Stimulated activated naive CD8-positive, alpha-beta T cell treated with anti-CD3 and anti-CD28 coated beads, Interleukin-15, amount 100 ng/mL, for 72 hours (primary cell): ENCODE measurements around the gene TBX10.
A peak's percentile ranks its signal among the peaks of the same experiment; 100 is the strongest.
"Not testable (repeated sequence)": the region's sequence is repeated elsewhere in the genome, so short reads cannot be mapped to it uniquely, and the experiment has no call there.

Experiments used
- ATAC-seq: fragments of 150-1000 bp; cut with Tn5 transposase; 2 replicates; pipeline ENCODE4 v1.10.0; 2021; ENCODE audit warnings: mild to moderate bottlenecking, moderate library complexity
- DNase-seq, 2 donors: peaks; one replicate each; pipeline ENCODE4 v3.0.0; 2021 to 2022
- H3K27ac Mint-ChIP-seq, 2 donors: one replicate each; pipeline ENCODE4 v1.8.0; 2022; ENCODE audit warnings: mild to moderate bottlenecking in 2 of 2, mixed read lengths in 2 of 2, moderate library complexity in 2 of 2
- H3K27me3 Mint-ChIP-seq: one replicate; pipeline ENCODE4 v1.8.0; 2022; ENCODE audit warnings: mixed read lengths
- H3K4me1 Mint-ChIP-seq: one replicate; pipeline ENCODE4 v1.8.0; 2022; ENCODE audit warnings: mild to moderate bottlenecking, mixed read lengths
- H3K4me3 Mint-ChIP-seq, 2 donors: one replicate each; pipeline ENCODE4 v1.8.0; 2022; ENCODE audit warnings: mild to moderate bottlenecking in 2 of 2, mixed read lengths in 2 of 2, moderate library complexity in 1 of 2
- H3K9me3 Mint-ChIP-seq, 2 donors: one replicate each; pipeline ENCODE4 v1.8.0; 2022; ENCODE audit warnings: mixed read lengths in 2 of 2

Gene TBX10

DNA sequence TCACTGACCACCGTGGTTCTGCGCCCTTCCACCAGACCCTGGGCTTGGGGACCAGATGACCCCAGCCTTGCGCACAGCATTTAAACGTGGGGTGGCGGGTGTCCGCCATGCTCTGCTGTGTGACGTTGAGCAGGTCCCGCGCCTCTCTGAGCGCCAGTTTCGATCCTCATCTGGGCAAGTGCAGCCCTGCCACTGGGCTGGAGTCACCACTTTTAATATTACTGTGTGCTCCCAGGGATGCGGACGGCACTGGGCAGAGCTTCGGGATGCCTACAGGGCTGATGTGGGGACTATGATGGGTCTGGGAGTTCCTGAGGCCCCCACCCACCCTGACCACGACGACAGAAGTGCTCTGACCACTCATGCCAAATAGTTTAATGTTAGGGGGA lies 8.6 kb downstream of the TBX10 start:
- H3K9me3 Mint-ChIP-seq = no peaks in the 10 kb centered on the region
- peak overlapping the region in 1 of 2 donors; percentile 82 for H3K27ac Mint-ChIP-seq
- ATAC-seq (no peak), DNase-seq (no peak)
- peak overlapping the region; percentile 88 for H3K4me3 Mint-ChIP-seq
- peaks cover 42% of the 10 kb centered on the region for H3K4me1 Mint-ChIP-seq
- no peaks in the 10 kb centered on the region for H3K27me3 Mint-ChIP-seq

GRCh38 chr11:67630228-67630942 lies 9.2 kb downstream of the TBX10 start:
- DNase-seq (peak; percentile 97), ATAC-seq (peak; percentile 79)
- Mint-ChIP-seq H3K27me3 (no peaks in the 10 kb centered on the region), H3K9me3 (no peaks in the 10 kb centered on the region), H3K4me3 (peak overlapping the region; percentile 88), H3K27ac (peak overlapping the region in 1 of 2 donors; percentile 82), H3K4me1 (peaks cover 42% of the 10 kb centered on the region)

DNA sequence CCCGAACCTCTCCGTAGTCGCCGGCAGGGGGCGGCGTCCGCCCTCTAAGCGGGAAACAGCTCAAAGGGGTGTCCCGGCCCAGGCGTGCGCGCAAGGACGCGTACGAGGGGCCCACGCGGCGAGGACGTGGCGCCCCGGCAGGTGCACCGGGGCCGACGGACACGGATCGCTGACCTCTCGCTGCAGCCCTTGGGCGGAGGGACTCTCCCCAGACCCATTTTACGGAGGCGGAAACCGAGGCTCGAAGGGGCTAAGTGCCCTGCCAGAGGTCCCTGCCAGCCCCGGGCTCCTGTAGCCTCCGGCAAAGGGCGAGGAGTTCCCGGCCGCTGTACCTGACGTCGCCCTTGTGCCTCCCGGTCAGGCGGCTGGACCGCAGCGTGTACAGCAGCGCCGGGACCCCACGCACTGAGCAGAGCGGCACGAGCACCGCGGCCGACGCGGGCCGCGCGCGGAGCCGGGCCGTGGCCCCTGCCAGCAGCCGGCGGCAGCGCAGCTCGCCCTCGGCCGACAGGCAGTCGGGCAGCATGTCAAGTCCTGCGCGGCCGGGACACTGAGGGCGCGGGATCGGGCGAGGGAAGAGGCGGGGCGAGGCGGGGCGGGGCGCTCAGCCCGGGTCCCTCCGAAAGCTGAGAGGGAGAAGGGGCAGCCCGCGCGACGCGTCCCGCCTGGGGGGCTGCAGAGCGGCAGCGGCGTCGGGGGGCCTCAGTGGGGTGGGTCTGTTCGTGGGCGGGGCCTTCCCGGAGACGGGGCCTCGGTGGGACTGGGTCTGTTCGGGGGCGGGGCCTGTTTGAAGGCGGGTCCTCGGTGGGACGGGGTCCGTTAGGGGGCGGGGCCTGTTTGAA lies 10.0 kb downstream of the TBX10 start, which contains the start of gene NUDT8:
TSS of gene NUDT8 (minus strand) at position 552 of the 842 bp plus-strand sequence. CDS start at position 526, 26 bp downstream.
- Mint-ChIP-seq H3K4me1 (peaks cover 42% of the 10 kb centered on the region), H3K4me3 (peak within 1 kb of the TSS; percentile 88), H3K9me3 (no peaks in the 10 kb centered on the region), H3K27me3 (no peaks in the 10 kb centered on the region), H3K27ac (peak within 1 kb of the TSS; percentile 78 to 82)
- ATAC-seq (peak; percentile 76), DNase-seq (peak; percentile 92 to 95)

GRCh38 chr11:67628710-67629385 lies 10.7 kb downstream of the TBX10 start:
- H3K9me3 Mint-ChIP-seq = no peaks in the 10 kb centered on the region
- peaks cover 42% of the 10 kb centered on the region for H3K4me1 Mint-ChIP-seq
- H3K27me3 Mint-ChIP-seq = no peaks in the 10 kb centered on the region
- ATAC-seq (no peak), DNase-seq (peak in 1 of 2 donors; percentile 39)
- H3K27ac Mint-ChIP-seq = peak overlapping the region; percentile 62 to 78
- H3K4me3 Mint-ChIP-seq = peak overlapping the region; percentile 81 to 88

DNA sequence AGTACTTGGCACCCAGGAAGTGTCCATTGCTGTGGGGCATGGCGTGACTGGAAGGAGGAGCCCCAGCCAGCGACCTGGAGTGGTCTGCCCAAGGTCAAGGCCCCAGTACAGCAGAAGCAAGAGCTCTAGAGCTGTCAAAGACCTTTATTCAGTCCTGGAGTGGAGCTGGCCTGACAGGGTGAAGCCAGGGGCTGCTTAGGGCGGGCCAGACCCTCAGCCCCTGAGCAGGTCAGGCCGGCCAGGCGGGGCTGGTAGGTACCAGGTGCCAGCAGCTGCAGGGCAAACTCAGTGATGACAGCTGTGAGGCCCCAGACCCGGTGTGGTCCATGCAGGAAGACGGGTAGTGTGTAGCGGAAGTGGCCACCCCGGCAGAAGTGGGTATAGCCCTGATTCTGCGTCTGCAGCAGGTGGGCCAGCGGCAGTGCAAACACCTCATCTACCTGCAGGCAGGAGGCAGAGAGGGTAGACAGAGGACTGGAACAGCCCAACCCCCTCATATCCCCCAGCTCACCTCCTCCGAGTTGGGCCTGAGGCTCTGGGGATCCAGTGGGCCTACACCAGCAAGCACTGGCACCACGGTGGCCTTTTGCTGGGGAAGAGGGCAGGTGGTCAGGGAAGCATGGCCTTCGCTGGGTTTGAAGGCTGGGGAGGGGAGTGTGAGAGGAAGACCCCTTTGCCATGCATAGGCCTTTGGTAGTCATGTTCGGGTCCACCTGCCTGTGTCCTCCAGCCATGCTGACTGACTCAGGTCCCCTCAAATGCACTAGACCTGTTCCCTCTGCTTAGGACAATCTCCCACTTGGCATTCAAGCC lies 11.5 kb downstream of the TBX10 start:
- H3K4me3 Mint-ChIP-seq = peak overlapping the region; percentile 30 to 65
- no peaks in the 10 kb centered on the region for H3K27me3 Mint-ChIP-seq
- H3K27ac Mint-ChIP-seq = peak overlapping the region; percentile 34 to 90
- no peaks in the 10 kb centered on the region for H3K9me3 Mint-ChIP-seq
- H3K4me1 Mint-ChIP-seq = peaks cover 42% of the 10 kb centered on the region
- DNase-seq (no peak), ATAC-seq (no peak)

DNA sequence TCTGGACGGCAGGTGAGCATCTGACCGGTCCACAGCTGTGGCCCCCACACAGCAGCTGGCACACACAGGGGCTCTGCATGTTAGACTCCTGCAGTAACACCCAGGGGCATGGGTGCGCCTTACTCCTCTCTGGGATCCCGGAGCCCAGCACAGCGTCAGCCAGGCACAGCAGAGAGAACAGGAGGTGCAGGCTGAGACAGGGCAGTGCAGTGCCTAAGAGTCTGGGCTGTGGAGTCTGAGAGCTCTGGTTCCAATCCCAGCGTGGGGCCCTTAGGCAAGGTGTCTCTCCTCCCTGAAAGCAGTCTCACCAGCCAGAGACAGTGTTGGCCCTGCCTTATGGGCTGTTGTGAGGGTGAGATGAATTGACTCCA lies 12.1 kb downstream of the TBX10 start:
- Mint-ChIP-seq H3K9me3 (no peaks in the 10 kb centered on the region), H3K4me3 (peak overlapping the region in 1 of 2 donors; percentile 6), H3K27me3 (no peaks in the 10 kb centered on the region), H3K27ac (no peak overlapping the region), H3K4me1 (peaks cover 42% of the 10 kb centered on the region)
- DNase-seq (no peak), ATAC-seq (no peak)

GRCh38 chr11:67626970-67627369 lies 12.6 kb downstream of the TBX10 start:
- H3K4me1 Mint-ChIP-seq = peaks cover 40% of the 10 kb centered on the region
- no peak overlapping the region for H3K4me3 Mint-ChIP-seq
- H3K27ac Mint-ChIP-seq = no peak overlapping the region
- no peaks in the 10 kb centered on the region for H3K27me3 Mint-ChIP-seq
- DNase-seq (no peak), ATAC-seq (no peak)
- no peaks in the 10 kb centered on the region for H3K9me3 Mint-ChIP-seq

DNA sequence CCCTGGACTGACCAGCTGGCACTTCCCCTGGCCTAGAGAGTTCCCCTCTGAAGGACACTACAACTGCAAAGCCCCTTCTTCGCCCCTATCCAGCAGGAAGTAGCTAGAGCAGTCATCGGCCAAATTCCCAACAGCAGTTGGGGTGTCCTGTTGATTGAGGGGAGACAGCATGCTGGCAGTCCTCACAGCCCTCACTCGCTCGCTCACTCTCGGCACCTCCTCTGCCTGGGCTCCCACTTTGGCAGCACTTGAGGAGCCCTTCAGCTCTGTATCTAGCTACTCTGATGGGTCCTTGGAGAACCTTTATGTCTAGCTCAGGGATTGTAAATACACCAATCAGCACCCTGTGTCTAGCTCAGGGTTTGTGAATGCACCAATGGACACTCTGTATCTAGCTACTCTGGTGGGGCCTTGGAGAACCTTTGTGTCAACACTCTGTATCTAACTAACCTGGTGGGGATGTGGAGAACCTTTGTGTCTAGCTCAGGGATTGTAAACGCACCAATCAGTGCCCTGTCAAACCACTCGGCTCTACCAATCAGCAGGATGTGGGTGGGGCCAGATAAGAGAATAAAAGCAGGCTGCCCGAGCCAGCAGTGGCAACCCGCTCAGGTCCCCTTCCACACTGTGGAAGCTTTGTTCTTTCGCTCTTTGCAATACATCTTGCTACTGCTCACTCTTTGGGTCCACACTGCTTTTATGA lies 13.3 kb downstream of the TBX10 start:
- not testable (repeated sequence) for H3K27me3 Mint-ChIP-seq

DNA sequence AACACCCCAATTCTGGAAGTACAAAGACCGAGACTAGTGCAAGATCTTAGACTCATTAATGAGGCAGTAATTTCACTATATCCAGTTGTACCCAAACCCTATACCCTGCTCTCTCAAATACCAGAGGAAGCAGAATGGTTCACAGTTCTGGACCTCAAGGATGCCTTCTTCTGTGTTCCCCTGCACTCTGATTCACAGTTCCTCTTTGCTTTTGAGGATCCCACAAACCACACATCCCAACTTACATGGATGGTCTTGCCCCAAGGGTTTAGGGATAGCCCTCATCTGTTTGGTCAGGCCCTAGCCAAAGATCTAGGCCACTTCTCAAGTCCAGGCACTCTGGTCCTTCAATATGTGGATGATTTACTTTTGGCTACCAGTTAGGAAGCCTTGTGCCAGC lies 15.8 kb downstream of the TBX10 start:
- not testable (repeated sequence) for H3K4me3 Mint-ChIP-seq, ATAC-seq

More for the DNA sequence above, 13.3 kb downstream of the TBX10 start:
- H3K4me1 Mint-ChIP-seq = peaks cover 36% of the 10 kb centered on the region
- ATAC-seq, H3K4me3 Mint-ChIP-seq, H3K9me3 Mint-ChIP-seq, DNase-seq, H3K27ac Mint-ChIP-seq: not testable (repeated sequence)

DNA sequence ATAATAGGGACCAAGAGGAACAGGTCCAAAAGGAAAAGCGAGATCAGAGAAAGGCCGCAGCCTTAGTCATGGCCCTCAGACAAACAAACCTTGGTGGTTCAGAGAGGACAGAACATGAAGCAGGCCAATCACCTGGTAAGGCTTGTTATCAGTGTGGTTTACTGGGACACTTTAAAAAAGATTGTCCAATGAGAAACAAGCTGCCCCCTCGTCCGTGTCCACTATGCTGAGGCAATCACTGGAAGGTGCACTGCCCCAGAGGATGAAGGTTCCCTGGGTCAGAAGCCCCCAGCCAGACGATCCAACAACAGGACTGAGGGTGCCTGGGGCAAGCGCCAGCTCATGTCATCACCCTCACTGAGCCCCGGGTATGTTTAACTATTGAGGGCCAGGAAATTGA lies 16.7 kb downstream of the TBX10 start:
- not testable (repeated sequence) for DNase-seq

More for the DNA sequence above, 15.8 kb downstream of the TBX10 start:
- not testable (repeated sequence) for H3K27ac Mint-ChIP-seq, DNase-seq, H3K9me3 Mint-ChIP-seq, H3K27me3 Mint-ChIP-seq
- H3K4me1 Mint-ChIP-seq = peaks cover 23% of the 10 kb centered on the region

GRCh38 chr11:67621928-67622327 lies 17.6 kb downstream of the TBX10 start:
- not testable (repeated sequence) for ATAC-seq, H3K4me3 Mint-ChIP-seq, H3K4me1 Mint-ChIP-seq, H3K27ac Mint-ChIP-seq, H3K27me3 Mint-ChIP-seq, DNase-seq, H3K9me3 Mint-ChIP-seq

More for the DNA sequence above, 16.7 kb downstream of the TBX10 start:
- H3K4me1 Mint-ChIP-seq = peaks cover 14% of the 10 kb centered on the region
- H3K27ac Mint-ChIP-seq, H3K4me3 Mint-ChIP-seq, H3K9me3 Mint-ChIP-seq, H3K27me3 Mint-ChIP-seq, ATAC-seq: not testable (repeated sequence)

DNA sequence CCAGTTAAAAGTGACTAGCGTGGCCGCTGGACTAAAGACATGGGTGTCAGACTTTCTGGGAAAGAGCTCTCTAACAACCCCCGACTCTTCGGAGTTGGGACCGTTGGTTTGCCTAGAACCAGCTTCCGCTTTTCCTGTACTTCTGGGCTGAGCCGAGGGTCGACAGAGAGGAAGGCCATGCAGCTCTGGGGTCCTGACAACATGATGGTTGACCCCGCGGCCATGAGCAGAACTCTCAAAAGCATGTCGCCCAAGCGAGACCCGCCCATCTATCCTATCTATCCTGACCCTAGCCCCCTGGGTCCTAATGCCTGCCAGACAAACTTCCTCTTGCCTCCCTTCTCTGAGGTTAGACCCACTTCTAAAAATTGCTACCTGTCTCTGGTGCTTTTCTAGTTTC lies 18.9 kb downstream of the TBX10 start:
- H3K4me1 Mint-ChIP-seq = peaks cover 16% of the 10 kb centered on the region
- not testable (repeated sequence) for ATAC-seq, H3K27ac Mint-ChIP-seq, DNase-seq, H3K4me3 Mint-ChIP-seq, H3K9me3 Mint-ChIP-seq, H3K27me3 Mint-ChIP-seq

GRCh38 chr11:67619683-67620618 lies 19.6 kb downstream of the TBX10 start:
- H3K4me1 Mint-ChIP-seq = peaks cover 23% of the 10 kb centered on the region
- not testable (repeated sequence) for H3K27me3 Mint-ChIP-seq

More at GRCh38 chr11:67619683-67620618, 19.6 kb downstream of the TBX10 start:
- H3K4me3 Mint-ChIP-seq, H3K9me3 Mint-ChIP-seq, ATAC-seq, DNase-seq, H3K27ac Mint-ChIP-seq: not testable (repeated sequence)
